K562 (cell line): ENCODE measurements around the gene OR4Q3. TPM values are rescaled to one million over a fixed set of nuclear protein-coding genes. Genes with fewer than 3 reads are reported as not detected.
"Not testable (repeated sequence)": the region's sequence is repeated elsewhere in the genome, so short reads cannot be mapped to it uniquely, and the experiment has no call there.

Source experiments
- ATAC-seq: fragments of 200-7000 bp; cut with Tn5 transposase; 3 replicates; pipeline ENCODE4 v1.9.1; 2020; ENCODE audit warnings: moderate library complexity
- BruUV-seq: library from RNA; stranded (reverse); fragments of 400-500 nt; replicated peaks from 2 replicates; lab custom pipeline; 2021; lab: Mats Ljungman, UMichigan
- CTCF ChIA-PET: fragments of 300-600 bp; formaldehyde crosslinking; extraction: SDS; loops from one replicate; lab custom pipeline; 2021; ENCODE audit warnings: low intra/inter-chr PET ratio; lab: Yijun Ruan, JAX
- POLR2A ChIA-PET: fragments of 300-600, 350-650 bp; sonication (Branson Sonifier 250); formaldehyde crosslinking; extraction: SDS; loops from one replicate; lab custom pipeline; 2021; ENCODE audit warnings: antibody characterized with exemption, inconsistent platforms; lab: Yijun Ruan, JAX
- DNase-seq, 4 experiments: peaks; one replicate each; pipeline versions ENCODE4 v3.0.0 to v3.0.0-alpha.2; 2011 to 2018; ENCODE audit warnings: low spot score in 3 of 4, mixed read lengths in 3 of 4; ENCODE audit errors: extremely low read depth in 1 of 4
- FAIRE-seq: peaks from 2 replicates; lab custom pipeline; 2011; peaks lifted over from hg19 to GRCh38; lab: Jason Lieb, UNC
- H2AFZ ChIP-seq: 2 replicates; pipeline ENCODE4 v1.6.0; 2011; ENCODE audit warnings: low read depth, low read length, control low read depth, inconsistent platforms
- H3K27ac ChIP-seq: fragments of 200-600 bp; 3 replicates; pipeline ENCODE4 v1.8.0; 2011; ENCODE audit warnings: low read depth, mild to moderate bottlenecking, control low read depth, inconsistent platforms, low read length, moderate library complexity, mixed read lengths; ENCODE audit errors: extremely low read depth
- H3K27me3 ChIP-seq, 2 experiments: fragments of 300-600 bp in 1 of 2; 2 replicates in 1 of 2; 3 replicates in 1 of 2; pipeline versions ENCODE4 v1.6.0 to v1.8.0; 2011; ENCODE audit warnings: inconsistent platforms in 2 of 2, low read length in 2 of 2, mild to moderate bottlenecking in 1 of 2, mixed read lengths in 1 of 2, moderate library complexity in 1 of 2; ENCODE audit not compliant: control insufficient read depth in 2 of 2, insufficient read depth in 2 of 2
- H3K36me3 ChIP-seq: fragments of 300-600 bp; 3 replicates; pipeline ENCODE4 v1.8.0; 2011; ENCODE audit warnings: mild to moderate bottlenecking, low read length, inconsistent platforms; ENCODE audit not compliant: control insufficient read depth, insufficient read depth
- H3K4me1 ChIP-seq, 2 experiments: fragments of 200-600 bp in 1 of 2; replicated peaks in 1 of 2; 2 replicates in 1 of 2; 3 replicates in 1 of 2; pipeline versions ENCODE4 v1.5.1 to v1.8.0; 2011; ENCODE audit warnings: inconsistent platforms in 2 of 2, low read length in 2 of 2, mild to moderate bottlenecking in 1 of 2, mixed read lengths in 1 of 2, moderate library complexity in 1 of 2; ENCODE audit not compliant: control insufficient read depth in 2 of 2, insufficient read depth in 2 of 2
- H3K4me2 ChIP-seq: 2 replicates; pipeline ENCODE4 v1.6.1; 2011; ENCODE audit warnings: low read length, control low read depth, inconsistent platforms, mixed read lengths; ENCODE audit not compliant: insufficient read depth
- H3K4me3 ChIP-seq: fragments of 200-600 bp; sonication (generic), shearing (Covaris generic); 2 replicates; pipeline ENCODE4 v1.5.1; 2016; ENCODE audit warnings: control low read depth, inconsistent platforms
- H3K79me2 ChIP-seq: fragments of 200-600 bp; 3 replicates; pipeline ENCODE4 v1.8.0; 2011; ENCODE audit warnings: low read length, inconsistent platforms; ENCODE audit not compliant: control insufficient read depth, insufficient read depth
- H3K9ac ChIP-seq, 2 experiments: 2 replicates each; pipeline versions ENCODE4 v1.6.0 to v1.6.1; 2011; ENCODE audit warnings: low read depth in 2 of 2, low read length in 2 of 2, control low read depth in 1 of 2, inconsistent platforms in 1 of 2, mild to moderate bottlenecking in 1 of 2, mixed read lengths in 1 of 2; ENCODE audit not compliant: insufficient read depth in 1 of 2
- H3K9me1 ChIP-seq: one replicate; pipeline ENCODE4 v1.6.0; 2011; ENCODE audit warnings: inconsistent platforms, mild to moderate bottlenecking, low read length, moderate library complexity; ENCODE audit not compliant: control insufficient read depth, insufficient read depth
- H3K9me3 ChIP-seq: replicated peaks from 2 replicates; pipeline ENCODE4 v1.5.1; 2011; ENCODE audit warnings: low read depth, low read length, inconsistent platforms; ENCODE audit not compliant: control insufficient read depth, insufficient read depth
- H4K20me1 ChIP-seq: replicated peaks from 2 replicates; pipeline ENCODE4 v1.6.1; 2011; ENCODE audit warnings: low read length, inconsistent platforms, mixed read lengths; ENCODE audit not compliant: control insufficient read depth, insufficient read depth
- DLX4 ChIP-seq: fragments of 250-450 bp; sonication (Bioruptor Pico); IDR thresholded peaks from 2 replicates; pipeline ENCODE4 v1.6.1; 2021; ENCODE audit warnings: mild to moderate bottlenecking
- ZNF76 ChIP-seq: fragments of 250-450 bp; sonication (Bioruptor Pico); IDR thresholded peaks from 2 replicates; pipeline ENCODE4 v1.4.0; 2020; ENCODE audit warnings: mild to moderate bottlenecking, moderate library complexity, borderline replicate concordance
- WGBS: fragments of 100-300 bp; shearing (Covaris generic); methylation state at CpG from one replicate; pipeline ENCODE4 v1.1.6; 2016; ENCODE audit warnings: low coverage, mixed read lengths; ENCODE audit not compliant: insufficient coverage; ENCODE audit errors: missing lambda C conversion rate; 5-methylcytosine and 5-hydroxymethylcytosine counted together
- in situ Hi-C: fragments of 300-500 bp; cut with MboI; formaldehyde crosslinking; loops from 4 replicates; pipeline ENCODE4 v1.15.0; 2018; ENCODE audit warnings: inconsistent platforms, mixed read lengths
- intact Hi-C: fragments of 100-400 bp; cut with micrococcal nuclease; formaldehyde crosslinking; loops from 2 replicates; pipeline ENCODE4 v1.14.2; 2022
- polyA plus RNA-seq, 8 experiments: library from polyadenylated mRNA; depleted of rRNA in 4 of 8; stranded (reverse) in 5 of 8; unstranded in 3 of 8; fragments of >200 nt; fragmentation: Nextera tagmentation in 2 of 8; fragmentation: Illumina TruSeq in 1 of 8; extraction: Ambion mirVana in 2 of 8; extraction: Trizol in 1 of 8; gene quantifications; 2 replicates each; pipeline versions ENCODE4 v1.2.1 to v1.2.3, GENCODE V29; 2011 to 2014; ENCODE audit warnings: inconsistent platforms in 1 of 8, missing spikeins in 1 of 8
- total RNA-seq, 7 experiments: library from RNA; depleted of rRNA in 6 of 7; stranded (reverse); fragments of >200 nt in 6 of 7; fragmentation: Illumina TruSeq in 2 of 7; extraction: Trizol in 2 of 7; gene quantifications; 2 replicates each; pipeline versions ENCODE4 v1.2.1 to v1.2.3, GENCODE V29; 2011 to 2021; ENCODE audit warnings: low replicate concordance in 1 of 7

OR4Q3 gene
- total and polyA plus RNA-seq, 9 of the 15 experiments (the other 6 are each of a cell fraction or from before 2014, with no cell fraction given) = not detected

GRCh38 chr14:19729763-19730162 lies 13.6 kb upstream of the OR4Q3 start (continued):
- no peak for TF ChIP-seq ZNF76
- TF ChIP-seq DLX4 (CRISPR knock-in tag) = no peak
- TF ChIP-seq, all 486 proteins: peak for 0

GRCh38 chr14:19733893-19734292 lies 9.5 kb upstream of the OR4Q3 start:
- 1% methylated on average over 3 of the region's 3 CpGs for WGBS
- not testable (repeated sequence) for BruUV-seq, FAIRE-seq

GRCh38 chr14:19752316-19752715 lies 8.9 kb downstream of the OR4Q3 start:
- H4K20me1 ChIP-seq, POLR2A ChIA-PET, CTCF ChIA-PET: not testable (repeated sequence)

More at GRCh38 chr14:19733893-19734292, 9.5 kb upstream of the OR4Q3 start:
- H3K27me3 ChIP-seq, intact Hi-C loops, H3K79me2 ChIP-seq, in situ Hi-C loops, H4K20me1 ChIP-seq, CTCF ChIA-PET, POLR2A ChIA-PET, H3K9me3 ChIP-seq, H3K4me2 ChIP-seq, H3K4me1 ChIP-seq, DNase-seq, H3K4me3 ChIP-seq, H3K9me1 ChIP-seq, H3K9ac ChIP-seq, ATAC-seq, H3K27ac ChIP-seq, H2AFZ ChIP-seq, H3K36me3 ChIP-seq: not testable (repeated sequence)

More at GRCh38 chr14:19752316-19752715, 8.9 kb downstream of the OR4Q3 start:
- H3K36me3 ChIP-seq, H3K4me3 ChIP-seq, H3K9me3 ChIP-seq, DNase-seq, ATAC-seq, H3K79me2 ChIP-seq, H3K27me3 ChIP-seq, H3K4me1 ChIP-seq, BruUV-seq, in situ Hi-C loops, H3K4me2 ChIP-seq, intact Hi-C loops, FAIRE-seq, H3K27ac ChIP-seq, H2AFZ ChIP-seq, H3K9me1 ChIP-seq, H3K9ac ChIP-seq: not testable (repeated sequence)
